ENCODE measurements around the gene MYO1A. TPM values are rescaled to one million over a fixed set of nuclear protein-coding genes. Genes with fewer than 3 reads are reported as not detected.

Gene MYO1A
- total RNA-seq, 2 experiments from 2014 or later: 0.19 to 0.47 TPM

GRCh38 chr12:57003395-57003794 lies 46.5 kb downstream of the MYO1A start:
- H4K20me1 ChIP-seq (ENCODE audit: insufficient read depth, low read length): 0 out of 2 replicates have a peak, but pooled peaks cover 11% of the 10 kb centered on the region
- no peak overlapping the region for H3K4me2 ChIP-seq (ENCODE audit: low read length)
- no TSS peak for BruUV-seq (replicated peaks)
- no peak overlapping the region for H2AFZ ChIP-seq (ENCODE audit: low read length)
- H3K9me2 ChIP-seq (ENCODE audit: insufficient read depth, low read length): no peaks in the 10 kb centered on the region
- no peak overlapping the region for H3K27ac ChIP-seq (ENCODE audit: low read depth, low read length, poor library complexity, severe bottlenecking)
- POLR2A ChIA-PET: interaction anchor here (0.6 to 1.0 kb wide), 4 partner anchors 8 to 108 kb away, joined by 3 to 4 read pairs (median 3); partner anchors contain the start of gene STAT6
- no peaks in the 10 kb centered on the region for H3K9me3 ChIP-seq (ENCODE audit: low read length)
- H3K36me3 ChIP-seq (ENCODE audit: insufficient read depth, low read length): peaks cover 58% of the 10 kb centered on the region
- peaks cover 15% of the 10 kb centered on the region for H3K4me1 ChIP-seq (ENCODE audit: insufficient read depth, low read length, poor library complexity, severe bottlenecking)
- TF ChIP-seq, protein P1, sequence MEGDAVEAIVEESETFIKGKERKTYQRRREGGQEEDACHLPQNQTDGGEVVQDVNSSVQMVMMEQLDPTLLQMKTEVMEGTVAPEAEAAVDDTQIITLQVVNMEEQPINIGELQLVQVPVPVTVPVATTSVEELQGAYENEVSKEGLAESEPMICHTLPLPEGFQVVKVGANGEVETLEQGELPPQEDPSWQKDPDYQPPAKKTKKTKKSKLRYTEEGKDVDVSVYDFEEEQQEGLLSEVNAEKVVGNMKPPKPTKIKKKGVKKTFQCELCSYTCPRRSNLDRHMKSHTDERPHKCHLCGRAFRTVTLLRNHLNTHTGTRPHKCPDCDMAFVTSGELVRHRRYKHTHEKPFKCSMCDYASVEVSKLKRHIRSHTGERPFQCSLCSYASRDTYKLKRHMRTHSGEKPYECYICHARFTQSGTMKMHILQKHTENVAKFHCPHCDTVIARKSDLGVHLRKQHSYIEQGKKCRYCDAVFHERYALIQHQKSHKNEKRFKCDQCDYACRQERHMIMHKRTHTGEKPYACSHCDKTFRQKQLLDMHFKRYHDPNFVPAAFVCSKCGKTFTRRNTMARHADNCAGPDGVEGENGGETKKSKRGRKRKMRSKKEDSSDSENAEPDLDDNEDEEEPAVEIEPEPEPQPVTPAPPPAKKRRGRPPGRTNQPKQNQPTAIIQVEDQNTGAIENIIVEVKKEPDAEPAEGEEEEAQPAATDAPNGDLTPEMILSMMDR (conservative IDR thresholded peaks at IDR 0.05; ENCODE audit: low read length): no peak
- no peak for TF ChIP-seq EZH2phosphoT487 (IDR thresholded peaks at IDR 0.05; ENCODE audit: borderline replicate concordance, low read depth, low read length)
- CTCF ChIA-PET (ENCODE audit: unreplicated experiment): interaction anchor here (1.1 kb wide), 1 partner anchor 9 kb away, joined by 3 read pairs; a partner anchor contains a TSS
- DNase-seq (ENCODE audit: low spot score): no peak
- H3K79me2 ChIP-seq (ENCODE audit: insufficient read depth, low read depth, low read length): peaks cover 18% of the 10 kb centered on the region; the same call in 1 of the 2 replicates
- intact Hi-C loops (cut with micrococcal nuclease; ENCODE audit: unreplicated experiment): no loop called here
- H3K4me3 ChIP-seq (ENCODE audit: low read depth, low read length, poor library complexity, severe bottlenecking): no peak overlapping the region

DNA sequence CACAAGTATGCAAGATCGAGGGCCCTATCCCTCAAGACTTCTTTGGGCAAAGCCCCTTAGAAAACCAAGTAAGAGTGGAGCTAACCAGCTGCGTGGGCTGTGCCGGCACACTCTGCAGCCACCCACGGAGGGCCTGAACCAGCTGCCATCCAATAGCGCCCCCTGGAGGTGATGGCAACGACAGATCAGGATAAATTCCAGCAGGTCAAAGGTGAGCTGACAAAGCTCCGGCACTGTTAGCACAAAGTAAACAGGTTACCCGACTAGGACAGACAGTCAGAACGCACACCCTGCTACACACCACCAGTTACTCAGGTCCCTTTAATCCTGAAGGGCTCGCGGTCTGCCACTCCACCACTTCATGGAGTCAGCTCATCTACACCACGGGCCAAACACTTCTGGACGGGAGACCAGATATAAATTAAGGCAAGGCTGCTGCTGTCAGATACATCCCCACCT lies 48.5 kb downstream of the MYO1A start:
- 0 out of 2 replicates have a peak, but pooled peaks cover 11% of the 10 kb centered on the region for H4K20me1 ChIP-seq (ENCODE audit: insufficient read depth, low read length)
- H3K9me3 ChIP-seq (ENCODE audit: low read length): no peaks in the 10 kb centered on the region
- CTCF ChIA-PET (ENCODE audit: unreplicated experiment): interaction anchor here (0.5 to 1.3 kb wide), 5 partner anchors 10 to 519 kb away, joined by 3 to 4 read pairs (median 3); partner anchors contain the start of gene STAT6
- H3K79me2 ChIP-seq (ENCODE audit: insufficient read depth, low read depth, low read length): peaks cover 18% of the 10 kb centered on the region; the same call in 1 of the 2 replicates
- no peaks in the 10 kb centered on the region for H3K9me2 ChIP-seq (ENCODE audit: insufficient read depth, low read length)
- intact Hi-C loops (cut with micrococcal nuclease; ENCODE audit: unreplicated experiment): no loop called here
- H2AFZ ChIP-seq (ENCODE audit: low read length): no peak overlapping the region
- POLR2A ChIA-PET: interaction anchor here (0.6 to 1.1 kb wide), 4 partner anchors 13 to 276 kb away, joined by 3 to 4 read pairs (median 3); partner anchors contain the start of gene NACA
- BruUV-seq (replicated peaks): no TSS peak
- no peak overlapping the region for H3K4me3 ChIP-seq (ENCODE audit: low read depth, low read length, poor library complexity, severe bottlenecking)
- H3K4me1 ChIP-seq (ENCODE audit: insufficient read depth, low read length, poor library complexity, severe bottlenecking): peaks cover 8% of the 10 kb centered on the region
- H3K27ac ChIP-seq (ENCODE audit: low read depth, low read length, poor library complexity, severe bottlenecking): no peak overlapping the region
- no peak overlapping the region; the same call in 1 of the 2 replicates for H3K4me2 ChIP-seq (ENCODE audit: low read length)
- peak; percentile 69 for DNase-seq (ENCODE audit: low spot score)
- peaks cover 58% of the 10 kb centered on the region for H3K36me3 ChIP-seq (ENCODE audit: insufficient read depth, low read length)
- TF ChIP-seq, protein P1 (conservative IDR thresholded peaks at IDR 0.05; ENCODE audit: low read length): peak; percentile 86
- TF ChIP-seq EZH2phosphoT487 (IDR thresholded peaks at IDR 0.05; ENCODE audit: borderline replicate concordance, low read depth, low read length): no peak

DNA sequence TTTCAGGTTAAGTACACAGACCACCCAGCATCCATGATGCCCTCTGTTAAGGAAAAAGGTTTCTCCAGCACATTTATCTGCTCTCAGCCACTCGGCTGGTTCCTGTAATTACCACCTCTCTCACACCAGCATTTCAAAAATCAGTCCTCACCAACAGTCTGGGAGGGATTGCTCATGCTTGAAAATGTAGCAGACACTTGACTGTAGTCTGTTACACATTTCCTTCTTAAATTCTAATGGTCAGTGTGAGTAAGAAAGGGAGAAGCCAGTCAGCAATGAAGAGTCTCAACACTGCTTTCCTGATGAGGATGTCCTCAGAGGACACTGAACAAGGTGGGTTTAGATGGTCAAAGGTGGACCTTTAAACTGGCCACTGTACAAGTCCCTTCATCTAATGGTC lies 49.5 kb downstream of the MYO1A start:
- Histone ChIP-seq H3K79me2 (ENCODE audit: insufficient read depth, low read depth, low read length) (peaks cover 13% of the 10 kb centered on the region; the same call in 1 of the 2 replicates), H3K36me3 (ENCODE audit: insufficient read depth, low read length) (peaks cover 58% of the 10 kb centered on the region), H2AFZ (ENCODE audit: low read length) (no peak overlapping the region), H3K27ac (ENCODE audit: low read depth, low read length, poor library complexity, severe bottlenecking) (no peak overlapping the region), H4K20me1 (ENCODE audit: insufficient read depth, low read length) (0 out of 2 replicates have a peak, but pooled peaks cover 11% of the 10 kb centered on the region), H3K4me3 (ENCODE audit: low read depth, low read length, poor library complexity, severe bottlenecking) (no peak overlapping the region), H3K4me1 (ENCODE audit: insufficient read depth, low read length, poor library complexity, severe bottlenecking) (peaks cover 6% of the 10 kb centered on the region), H3K4me2 (ENCODE audit: low read length) (no peak overlapping the region), H3K9me3 (ENCODE audit: low read length) (no peaks in the 10 kb centered on the region), H3K9me2 (ENCODE audit: insufficient read depth, low read length) (no peaks in the 10 kb centered on the region)
- intact Hi-C loops (cut with micrococcal nuclease; ENCODE audit: unreplicated experiment): no loop called here
- BruUV-seq (replicated peaks): no TSS peak
- ChIA-PET POLR2A (interaction anchor here (0.5 kb wide), 1 partner anchor 248 kb away, joined by 3 read pairs; no protein-coding TSS in a partner anchor), CTCF (ENCODE audit: unreplicated experiment) (no interaction called here)
- no peak for DNase-seq (ENCODE audit: low spot score)
- TF ChIP-seq EZH2phosphoT487 (IDR thresholded peaks at IDR 0.05; ENCODE audit: borderline replicate concordance, low read depth, low read length): no peak
- TF ChIP-seq, protein P1 (conservative IDR thresholded peaks at IDR 0.05; ENCODE audit: low read length): no peak

Measured in OCI-LY7 (cell line).